Measurements from ENCODE around the gene RAB44. TPM values are rescaled to one million over a fixed set of nuclear protein-coding genes. Genes with fewer than 3 reads are reported as not detected.

The RAB44 gene
- total and polyA plus RNA-seq, 3 experiments from 2014 or later, result not detected

GRCh38 chr6:36657271-36657670, 40.4 kb upstream of the RAB44 start:
- H3K4me3 ChIP-seq (ENCODE audit: low read length), result no peak overlapping the region
- H3K27me3 ChIP-seq (ENCODE audit: insufficient read depth, low read length, poor library complexity, severe bottlenecking), result peaks cover 15% of the 10 kb centered on the region
- no peak overlapping the region for H3K27ac ChIP-seq (ENCODE audit: low read depth, low read length)
- CTCF ChIA-PET, result no interaction called here
- no peak overlapping the region for H3K4me3 Mint-ChIP-seq
- no peaks in the 10 kb centered on the region for H3K4me1 ChIP-seq (ENCODE audit: insufficient read depth, low read length)
- no peaks in the 10 kb centered on the region for H3K36me3 ChIP-seq (ENCODE audit: insufficient read depth, low read length)
- DNase-seq, result no peak
- no peaks in the 10 kb centered on the region for H3K9me3 ChIP-seq (ENCODE audit: low read length)
- POLR2A ChIA-PET, result interaction anchor here (1.3 kb wide), 1 partner anchor 11 kb away, joined by 3 read pairs; no protein-coding TSS in a partner anchor
- peaks cover 3 to 52% of the 10 kb centered on the region in 2 donors for H3K27me3 Mint-ChIP-seq
- no peaks in the 10 kb centered on the region for H3K9me3 Mint-ChIP-seq
- peaks cover 0 to 3% (median 0%) of the 10 kb centered on the region in 3 donors for H3K36me3 Mint-ChIP-seq
- peaks cover 0 to under 1% (median 0%) of the 10 kb centered on the region in 3 donors for H3K4me1 Mint-ChIP-seq
- no peak overlapping the region for H3K27ac Mint-ChIP-seq

DNA sequence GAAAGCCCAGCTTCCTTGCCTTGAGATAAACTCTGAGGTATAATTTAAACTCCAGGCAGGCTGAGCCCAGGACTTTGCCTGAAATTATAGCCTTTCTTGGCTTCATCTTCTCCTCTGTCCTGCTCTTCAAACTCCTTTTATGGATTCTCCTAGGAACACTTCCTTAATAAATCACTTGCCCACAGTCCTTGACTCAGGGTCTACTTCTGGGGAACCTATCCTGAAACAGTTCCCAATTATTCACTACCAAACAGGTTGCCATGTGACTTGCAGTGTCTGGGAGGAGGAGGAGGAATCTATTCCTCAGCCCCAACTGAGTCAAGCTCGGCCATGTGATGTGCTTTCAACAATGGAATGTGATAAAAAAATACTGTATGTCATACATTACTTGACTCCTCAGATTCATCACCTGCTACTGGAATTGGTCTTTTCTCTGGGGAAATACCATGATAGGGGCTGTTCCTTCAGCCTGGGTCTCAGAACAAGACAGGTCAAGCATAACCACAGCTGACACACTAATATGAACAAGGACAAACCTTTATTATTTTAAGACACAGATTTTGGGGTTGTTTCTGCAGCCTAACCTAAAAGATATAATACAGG, 39.6 kb upstream of the RAB44 start:
- Histone ChIP-seq H3K4me1 (ENCODE audit: insufficient read depth, low read length) (peaks cover 7% of the 10 kb centered on the region), H3K27ac (ENCODE audit: low read depth, low read length) (no peak overlapping the region), H3K4me3 (ENCODE audit: low read length) (no peak overlapping the region), H3K27me3 (ENCODE audit: insufficient read depth, low read length, poor library complexity, severe bottlenecking) (peaks cover 15% of the 10 kb centered on the region), H3K36me3 (ENCODE audit: insufficient read depth, low read length) (no peaks in the 10 kb centered on the region), H3K9me3 (ENCODE audit: low read length) (no peaks in the 10 kb centered on the region)
- ChIA-PET POLR2A (interaction anchor here (1.3 kb wide), 1 partner anchor 12 kb away, joined by 3 read pairs; no protein-coding TSS in a partner anchor), CTCF (interaction anchor here (0.8 kb wide), 1 partner anchor 21 kb away, joined by 3 read pairs; no protein-coding TSS in a partner anchor)
- no peak for DNase-seq
- Mint-ChIP-seq H3K36me3 (peaks cover 0 to 3% (median 0%) of the 10 kb centered on the region in 3 donors), H3K9me3 (no peaks in the 10 kb centered on the region), H3K27ac (no peak overlapping the region), H3K4me3 (no peak overlapping the region), H3K27me3 (peaks cover 3 to 59% of the 10 kb centered on the region in 2 donors), H3K4me1 (peaks cover 3 to 8% (median 6%) of the 10 kb centered on the region in 3 donors)

GRCh38 chr6:36659271-36659670, 38.4 kb upstream of the RAB44 start:
- Histone ChIP-seq H3K9me3 (ENCODE audit: low read length) (no peaks in the 10 kb centered on the region), H3K27ac (ENCODE audit: low read depth, low read length) (no peak overlapping the region), H3K4me3 (ENCODE audit: low read length) (no peak overlapping the region), H3K27me3 (ENCODE audit: insufficient read depth, low read length, poor library complexity, severe bottlenecking) (peaks cover 15% of the 10 kb centered on the region), H3K4me1 (ENCODE audit: insufficient read depth, low read length) (peaks cover 11% of the 10 kb centered on the region), H3K36me3 (ENCODE audit: insufficient read depth, low read length) (no peaks in the 10 kb centered on the region)
- Mint-ChIP-seq H3K27ac (no peak overlapping the region), H3K4me1 (peaks cover 8 to 11% (median 10%) of the 10 kb centered on the region in 3 donors), H3K36me3 (peaks cover 0 to 3% (median 0%) of the 10 kb centered on the region in 3 donors), H3K27me3 (peaks cover 3 to 56% of the 10 kb centered on the region in 2 donors), H3K9me3 (no peaks in the 10 kb centered on the region), H3K4me3 (no peak overlapping the region)
- ChIA-PET POLR2A (no interaction called here), CTCF (no interaction called here)
- DNase-seq, result no peak

DNA sequence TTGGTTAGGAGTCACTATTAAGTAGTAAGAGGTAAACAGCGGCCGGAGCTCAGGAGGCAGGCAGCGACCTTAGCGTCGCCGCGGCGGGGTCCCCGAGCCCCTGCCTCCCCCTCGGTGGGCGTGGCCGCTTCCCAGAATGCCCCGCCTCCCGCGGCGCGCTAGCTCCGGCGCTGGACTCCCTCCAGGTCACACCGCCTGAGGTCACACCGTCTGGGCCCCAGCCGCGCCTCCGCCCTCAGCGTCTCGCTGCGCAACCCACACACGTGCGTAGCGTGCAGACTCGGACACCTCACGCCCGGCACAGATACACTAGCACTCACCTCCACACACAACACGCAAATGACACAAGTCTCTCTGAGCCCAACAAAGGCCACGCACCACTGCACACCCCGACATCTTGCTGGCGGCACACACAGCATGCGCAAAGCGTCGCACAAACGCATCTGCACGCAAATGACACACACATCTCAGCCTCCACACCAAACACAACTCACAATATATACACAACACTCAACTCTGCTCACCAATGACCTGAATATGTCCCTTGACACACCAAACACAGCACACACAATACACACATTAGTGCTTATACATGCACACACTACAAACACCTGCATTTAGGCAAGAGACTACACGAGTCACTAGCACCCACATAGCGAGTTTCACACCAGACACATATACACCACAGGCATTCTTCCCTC, 36.7 kb upstream of the RAB44 start:
- H3K4me3 Mint-ChIP-seq, result no peak overlapping the region
- Histone ChIP-seq H3K4me3 (ENCODE audit: low read length) (no peak overlapping the region), H3K27ac (ENCODE audit: low read depth, low read length) (no peak overlapping the region), H3K4me1 (ENCODE audit: insufficient read depth, low read length) (peaks cover 11% of the 10 kb centered on the region), H3K9me3 (ENCODE audit: low read length) (no peaks in the 10 kb centered on the region), H3K27me3 (ENCODE audit: insufficient read depth, low read length, poor library complexity, severe bottlenecking) (peaks cover 11% of the 10 kb centered on the region), H3K36me3 (ENCODE audit: insufficient read depth, low read length) (no peaks in the 10 kb centered on the region)
- peaks cover 0 to 3% (median 0%) of the 10 kb centered on the region in 3 donors for H3K36me3 Mint-ChIP-seq
- peaks cover 6 to 48% of the 10 kb centered on the region in 2 donors for H3K27me3 Mint-ChIP-seq
- CTCF ChIA-PET, result no interaction called here
- H3K27ac Mint-ChIP-seq, result no peak overlapping the region
- POLR2A ChIA-PET, result no interaction called here
- no peaks in the 10 kb centered on the region for H3K9me3 Mint-ChIP-seq
- DNase-seq, result no peak
- peaks cover 8 to 11% (median 10%) of the 10 kb centered on the region in 3 donors for H3K4me1 Mint-ChIP-seq

GRCh38 chr6:36662380-36662779, 35.2 kb upstream of the RAB44 start:
- H3K27ac Mint-ChIP-seq, result no peak overlapping the region
- H3K27me3 Mint-ChIP-seq, result peaks cover 6 to 44% of the 10 kb centered on the region in 2 donors
- Histone ChIP-seq H3K4me1 (ENCODE audit: insufficient read depth, low read length) (peaks cover 11% of the 10 kb centered on the region), H3K27me3 (ENCODE audit: insufficient read depth, low read length, poor library complexity, severe bottlenecking) (peaks cover 11% of the 10 kb centered on the region), H3K9me3 (ENCODE audit: low read length) (no peaks in the 10 kb centered on the region), H3K36me3 (ENCODE audit: insufficient read depth, low read length) (no peaks in the 10 kb centered on the region), H3K4me3 (ENCODE audit: low read length) (no peak overlapping the region), H3K27ac (ENCODE audit: low read depth, low read length) (no peak overlapping the region)
- POLR2A ChIA-PET, result no interaction called here
- no peak overlapping the region for H3K4me3 Mint-ChIP-seq
- DNase-seq, result peak in 1 of 5 donors; percentile 34
- peaks cover 8 to 11% (median 10%) of the 10 kb centered on the region in 3 donors for H3K4me1 Mint-ChIP-seq
- H3K36me3 Mint-ChIP-seq, result no peaks in the 10 kb centered on the region
- no peaks in the 10 kb centered on the region for H3K9me3 Mint-ChIP-seq
- CTCF ChIA-PET, result interaction anchor here (0.9 kb wide), 1 partner anchor 21 kb away, joined by 3 read pairs; no protein-coding TSS in a partner anchor

- H3K9me3 ChIP-seq (ENCODE audit: low read length), result no peaks in the 10 kb centered on the region
- Mint-ChIP-seq H3K9me3 (no peaks in the 10 kb centered on the region), H3K27ac (no peak overlapping the region), H3K4me3 (no peak overlapping the region), H3K36me3 (no peaks in the 10 kb centered on the region), H3K4me1 (peaks cover 8 to 11% (median 10%) of the 10 kb centered on the region in 3 donors), H3K27me3 (peaks cover 6 to 40% of the 10 kb centered on the region in 2 donors)
- DNase-seq, result peak in 1 of 5 donors; percentile 26
- H3K4me3 ChIP-seq (ENCODE audit: low read length), result no peak overlapping the region
- peaks cover 11% of the 10 kb centered on the region for H3K27me3 ChIP-seq (ENCODE audit: insufficient read depth, low read length, poor library complexity, severe bottlenecking)
- peaks cover 11% of the 10 kb centered on the region for H3K4me1 ChIP-seq (ENCODE audit: insufficient read depth, low read length)
- ChIA-PET CTCF (interaction anchor here (0.9 to 1.5 kb wide), 2 partner anchors 9 to 20 kb away, joined by 3 to 4 read pairs; no protein-coding TSS in a partner anchor), POLR2A (no interaction called here)
- no peaks in the 10 kb centered on the region for H3K36me3 ChIP-seq (ENCODE audit: insufficient read depth, low read length)
- H3K27ac ChIP-seq (ENCODE audit: low read depth, low read length), result no peak overlapping the region
Measured at GRCh38 chr6:36662827-36663256, 34.8 kb upstream of the RAB44 start.

DNA sequence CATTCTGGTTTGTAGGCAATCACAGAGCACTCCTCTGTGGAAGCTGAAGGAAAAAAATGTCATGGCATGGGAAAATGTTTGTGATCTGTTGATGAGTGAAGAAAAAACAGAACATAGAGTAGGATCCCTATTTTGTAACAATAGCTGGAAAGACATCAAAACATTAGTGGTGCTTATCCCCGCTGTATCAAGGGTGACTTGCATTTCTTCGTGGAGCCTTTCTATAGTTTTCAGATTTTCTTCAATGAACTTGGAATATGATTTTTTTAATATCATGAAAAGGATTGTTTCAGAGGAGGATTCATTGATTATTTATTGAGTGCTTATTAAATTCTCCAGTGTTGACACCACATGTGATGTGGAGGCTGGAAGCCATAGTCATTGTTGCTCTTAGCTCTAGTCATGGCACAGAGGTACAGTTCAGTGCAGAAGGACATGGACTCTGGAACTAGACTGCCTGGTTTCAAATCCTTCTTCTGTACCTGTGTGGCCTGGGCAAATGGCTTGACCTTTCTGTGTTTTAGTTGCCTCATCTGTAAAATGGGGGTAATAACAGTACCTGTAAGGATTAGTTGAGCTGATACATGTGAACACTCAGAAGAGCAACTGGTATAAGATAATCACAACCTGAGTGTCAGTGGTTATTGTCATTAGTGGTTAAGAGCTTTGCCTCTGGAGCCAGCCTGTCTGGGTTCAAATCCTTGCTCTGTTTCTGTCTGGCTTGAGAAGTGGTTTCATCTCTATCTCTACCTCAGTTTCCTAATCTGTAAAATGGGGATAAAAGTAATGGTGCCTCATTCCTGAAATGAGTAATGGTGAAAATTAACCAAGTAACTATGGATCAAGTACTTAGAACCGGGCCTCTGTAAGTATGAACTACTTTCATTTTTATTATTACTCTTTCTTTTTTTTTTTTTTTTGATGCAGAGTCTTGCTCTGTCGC, 33.9 kb upstream of the RAB44 start:
- Histone ChIP-seq H3K4me1 (ENCODE audit: insufficient read depth, low read length) (peaks cover 11% of the 10 kb centered on the region), H3K4me3 (ENCODE audit: low read length) (no peak overlapping the region), H3K27ac (ENCODE audit: low read depth, low read length) (no peak overlapping the region), H3K27me3 (ENCODE audit: insufficient read depth, low read length, poor library complexity, severe bottlenecking) (peaks cover 11% of the 10 kb centered on the region), H3K9me3 (ENCODE audit: low read length) (no peaks in the 10 kb centered on the region), H3K36me3 (ENCODE audit: insufficient read depth, low read length) (no peaks in the 10 kb centered on the region)
- ChIA-PET CTCF (interaction anchor here (1.5 kb wide), 1 partner anchor 10 kb away, joined by 4 read pairs; no protein-coding TSS in a partner anchor), POLR2A (no interaction called here)
- Mint-ChIP-seq H3K9me3 (no peaks in the 10 kb centered on the region), H3K4me3 (no peak overlapping the region), H3K36me3 (no peaks in the 10 kb centered on the region), H3K4me1 (peaks cover 8 to 11% (median 10%) of the 10 kb centered on the region in 3 donors), H3K27me3 (peaks cover 9 to 33% of the 10 kb centered on the region in 2 donors), H3K27ac (no peak overlapping the region)
- no peak for DNase-seq

All from CD8-positive, alpha-beta memory T cell (primary cell).